ENCODE data around the gene FRS2.

GRCh38 chr12:69428351-69429073 is 41.7 kb upstream of the FRS2 start:
- TF ChIP-seq EZH2 (optimal IDR thresholded peaks at IDR 0.05; ENCODE audit: low read depth, low read length) (no peak), CTCF (IDR thresholded peaks at IDR 0.05; ENCODE audit: low read length) (no peak)

All from MM.1S (cell line).